B cell (primary cell): Measurements from ENCODE around the gene ABI3BP. TPM values are rescaled to one million over a fixed set of nuclear protein-coding genes. Genes with fewer than 3 reads are reported as not detected.

Experiments used
- ATAC-seq: fragments of 200-7000 bp; cut with Tn5 transposase; one replicate; pipeline ENCODE4 v1.10.0; 2021; ENCODE audit warnings: low read depth, mild to moderate bottlenecking, moderate number of reproducible peaks, moderate library complexity
- CTCF ChIA-PET: fragments of 350-600 bp; sonication (Branson Sonifier 250); formaldehyde crosslinking; loops from one replicate; lab custom pipeline; 2021; ENCODE audit warnings: antibody characterized with exemption, inconsistent platforms; lab: Charles Lee
- POLR2A ChIA-PET: fragments of 350-600 bp; sonication (Branson Sonifier 250); formaldehyde crosslinking; loops from one replicate; lab custom pipeline; 2021; ENCODE audit warnings: antibody characterized with exemption; lab: Charles Lee
- DNase-seq: peaks from one replicate; pipeline ENCODE4 v3.0.0; 2013
- H2AFZ ChIP-seq: 2 replicates; pipeline ENCODE4 v1.6.1; 2012; ENCODE audit warnings: mild to moderate bottlenecking, low read depth, low read length; ENCODE audit not compliant: insufficient read depth, poor library complexity, severe bottlenecking
- H3K27ac ChIP-seq, 2 donors: 1 replicate in 1 of 2; 2 replicates in 1 of 2; pipeline ENCODE4 v1.5.1; 2012 to 2013; ENCODE audit warnings: low read length in 2 of 2, mild to moderate bottlenecking in 2 of 2, moderate library complexity in 1 of 2
- H3K27me3 ChIP-seq, 4 experiments: fragments of 200-600 bp in 1 of 4; sonication (generic) in 1 of 4; replicated peaks in 1 of 4; 1 replicate in 2 of 4; 2 replicates in 2 of 4; pipeline versions ENCODE4 v1.6.1 to v1.7.0; 2013 to 2016; ENCODE audit warnings: low read length in 3 of 4, mild to moderate bottlenecking in 2 of 4, mixed read lengths in 1 of 4, moderate library complexity in 1 of 4; ENCODE audit not compliant: insufficient read depth in 4 of 4, control insufficient read depth in 3 of 4; ENCODE audit errors: control extremely low read depth in 1 of 4
- H3K36me3 ChIP-seq, 2 experiments: replicated peaks in 1 of 2; 1 replicate in 1 of 2; 2 replicates in 1 of 2; pipeline versions ENCODE4 v1.6.1 to v1.7.1; 2013; ENCODE audit warnings: low read length in 1 of 2; ENCODE audit not compliant: insufficient read depth in 2 of 2, control insufficient read depth in 1 of 2; ENCODE audit errors: control extremely low read depth in 1 of 2, extremely low read depth in 1 of 2
- H3K4me1 ChIP-seq, 2 donors: fragments of 200-600 bp in 1 of 2; sonication (generic) in 1 of 2; 1 replicate in 1 of 2; 2 replicates in 1 of 2; pipeline versions ENCODE4 v1.5.1 to v1.6.1; 2013 to 2017; ENCODE audit warnings: low read length in 2 of 2; ENCODE audit not compliant: control insufficient read depth in 2 of 2, insufficient read depth in 2 of 2
- H3K4me2 ChIP-seq: replicated peaks from 2 replicates; pipeline ENCODE3; 2012; ENCODE audit warnings: mild to moderate bottlenecking, low read depth, low read length; ENCODE audit not compliant: poor library complexity, severe bottlenecking
- H3K4me3 ChIP-seq, 5 experiments: fragments of 200-600 bp in 1 of 5; sonication (generic) in 1 of 5; 1 replicate in 3 of 5; 2 replicates in 2 of 5; pipeline versions ENCODE4 v1.5.1 to v1.7.0; 2011 to 2016; ENCODE audit warnings: low read length in 4 of 5, mild to moderate bottlenecking in 4 of 5, low read depth in 2 of 5, control low read depth in 1 of 5, moderate library complexity in 1 of 5; ENCODE audit not compliant: insufficient read depth in 1 of 5; ENCODE audit errors: control extremely low read depth in 1 of 5, extremely low read depth in 1 of 5
- H3K79me2 ChIP-seq: fragments of 200-600 bp; sonication (generic); one replicate; pipeline ENCODE4 v1.6.0; 2016; ENCODE audit warnings: low read length; ENCODE audit not compliant: control insufficient read depth, insufficient read depth
- H3K9ac ChIP-seq: fragments of 200-600 bp; sonication (generic); 2 replicates; pipeline ENCODE4 v1.6.1; 2017; ENCODE audit warnings: mild to moderate bottlenecking, low read length, moderate library complexity
- H3K9me3 ChIP-seq, 3 donors: one replicate each; pipeline versions ENCODE4 v1.6.1 to v1.7.1; 2013; ENCODE audit warnings: low read length in 2 of 3; ENCODE audit not compliant: control insufficient read depth in 2 of 3, insufficient read depth in 1 of 3; ENCODE audit errors: control extremely low read depth in 1 of 3
- H4K20me1 ChIP-seq: 2 replicates; pipeline ENCODE4 v1.6.0; 2012; ENCODE audit warnings: mild to moderate bottlenecking, low read length; ENCODE audit not compliant: insufficient read depth, control insufficient read depth, poor library complexity, severe bottlenecking
- H3K27ac Mint-ChIP-seq: one replicate; pipeline ENCODE4 v1.8.0; 2021; ENCODE audit warnings: mixed read lengths
- H3K27me3 Mint-ChIP-seq: one replicate; pipeline ENCODE4 v1.8.0; 2021; ENCODE audit warnings: mixed read lengths
- H3K4me1 Mint-ChIP-seq: one replicate; pipeline ENCODE4 v1.8.0; 2021; ENCODE audit warnings: mixed read lengths
- H3K4me3 Mint-ChIP-seq: one replicate; pipeline ENCODE4 v1.8.0; 2021; ENCODE audit warnings: mixed read lengths
- H3K9me3 Mint-ChIP-seq: one replicate; pipeline ENCODE4 v1.8.0; 2022; ENCODE audit warnings: mixed read lengths; ENCODE audit not compliant: insufficient read depth
- CTCF ChIP-seq: fragments of 200-600 bp; IDR thresholded peaks from one replicate; pipeline ENCODE4 v1.8.0; 2022; ENCODE audit warnings: antibody characterized with exemption, mild to moderate bottlenecking
- EZH2 ChIP-seq: IDR thresholded peaks from 2 replicates; pipeline ENCODE4 v1.6.1; 2012; ENCODE audit warnings: borderline replicate concordance, low read depth, mild to moderate bottlenecking, moderate library complexity, low read length; ENCODE audit not compliant: insufficient read depth, poor library complexity, severe bottlenecking
- WGBS: methylation state at CpG from one replicate; pipeline ENCODE4 v1.1.5; 2013; ENCODE audit warnings: missing lambda C conversion rate; ENCODE audit not compliant: insufficient coverage; 5-methylcytosine and 5-hydroxymethylcytosine counted together
- intact Hi-C: fragments of 100-400 bp; cut with micrococcal nuclease; formaldehyde crosslinking; loops from one replicate; pipeline ENCODE4 v1.10.0; 2022
- polyA plus RNA-seq: library from polyadenylated mRNA; depleted of rRNA; stranded (reverse); fragments of >200 nt; gene quantifications from 2 replicates; pipeline ENCODE4 v1.2.3, GENCODE V29; 2012
- total RNA-seq, 2 donors: library from RNA; stranded (reverse); fragments of 120-200 nt in 1 of 2; gene quantifications; 1 replicate in 1 of 2; 2 replicates in 1 of 2; pipeline versions ENCODE4 v1.2.3 to v1.2.4, GENCODE V29; 2013 to 2022

Gene ABI3BP
- total and polyA plus RNA-seq, 2 donors (not counting 1 experiment from before 2014, with no cell fraction given), result not detected

GRCh38 chr3:100746092-100746491 is 247.1 kb downstream of the ABI3BP start:
- Mint-ChIP-seq H3K4me3 (no peak overlapping the region), H3K27me3 (no peaks in the 10 kb centered on the region), H3K9me3 (no peaks in the 10 kb centered on the region), H3K4me1 (no peaks in the 10 kb centered on the region), H3K27ac (no peak overlapping the region)
- Histone ChIP-seq H3K27me3 (no peaks in the 10 kb centered on the region), H3K36me3 (peaks cover 0 to 66% of the 10 kb centered on the region in 2 experiments), H4K20me1 (no peaks in the 10 kb centered on the region), H3K27ac (no peak overlapping the region), H3K4me2 (no peak overlapping the region), H3K9ac (no peak overlapping the region), H2AFZ (no peak overlapping the region), H3K9me3 (no peaks in the 10 kb centered on the region), H3K79me2 (no peaks in the 10 kb centered on the region), H3K4me1 (no peaks in the 10 kb centered on the region), H3K4me3 (no peak overlapping the region)
- ATAC-seq (no peak), DNase-seq (no peak)
- 93% methylated on average over 3 of the region's 3 CpGs for WGBS
- intact Hi-C loops, result no loop called here
- ChIA-PET CTCF (no interaction called here), POLR2A (no interaction called here)
- TF ChIP-seq EZH2 (no peak), CTCF (no peak)

DNA sequence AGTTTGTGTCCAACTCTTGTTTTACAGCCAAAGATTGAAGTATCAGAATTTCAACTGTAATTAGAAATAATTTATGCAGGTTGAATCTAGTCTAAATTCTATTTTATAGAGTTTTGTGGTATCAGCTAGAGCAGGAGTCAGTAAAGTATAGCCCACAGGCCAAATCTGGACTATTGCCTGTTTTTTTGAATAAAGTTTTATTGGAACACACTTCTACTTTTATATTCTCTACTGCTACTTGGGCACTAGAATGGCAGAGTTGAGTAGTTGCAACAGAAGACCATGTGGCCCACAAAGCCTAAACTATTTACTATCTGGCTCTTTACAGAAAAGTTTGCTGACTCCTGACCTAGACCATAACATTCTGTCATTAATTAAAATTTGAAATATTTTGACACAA is 247.6 kb downstream of the ABI3BP start:
- no peaks in the 10 kb centered on the region for H3K9me3 Mint-ChIP-seq
- Histone ChIP-seq H2AFZ (no peak overlapping the region), H3K9me3 (no peaks in the 10 kb centered on the region), H3K4me2 (no peak overlapping the region), H3K79me2 (no peaks in the 10 kb centered on the region), H3K27me3 (no peaks in the 10 kb centered on the region), H3K27ac (no peak overlapping the region), H3K4me1 (no peaks in the 10 kb centered on the region), H3K4me3 (no peak overlapping the region), H4K20me1 (no peaks in the 10 kb centered on the region), H3K36me3 (peaks cover 2 to 66% of the 10 kb centered on the region in 2 experiments), H3K9ac (no peak overlapping the region)
- ChIA-PET POLR2A (no interaction called here), CTCF (no interaction called here)
- intact Hi-C loops, result no loop called here
- no peak for ATAC-seq
- DNase-seq, result no peak
- no peak overlapping the region for H3K27ac Mint-ChIP-seq
- H3K4me3 Mint-ChIP-seq, result no peak overlapping the region
- H3K27me3 Mint-ChIP-seq, result no peaks in the 10 kb centered on the region
- no peaks in the 10 kb centered on the region for H3K4me1 Mint-ChIP-seq
- no peak for TF ChIP-seq EZH2
- TF ChIP-seq CTCF, result no peak
